Measurements from ENCODE around the gene TRPM4.
"Not testable (repeated sequence)": the region's sequence is repeated elsewhere in the genome, so short reads cannot be mapped to it uniquely, and the experiment has no call there.

TRPM4 gene

GRCh38 chr19:49141352-49141751 lies 16.2 kb upstream of the TRPM4 start:
- H3K79me2 ChIP-seq (ENCODE audit: low read length): no peaks in the 10 kb centered on the region
- H3K4me2 ChIP-seq (ENCODE audit: low read length): no peak overlapping the region
- no peak overlapping the region for H3K9ac ChIP-seq (ENCODE audit: low read length)
- H3K4me3 ChIP-seq (ENCODE audit: low read length): no peak overlapping the region
- peaks cover 12% of the 10 kb centered on the region for H3K4me1 ChIP-seq (ENCODE audit: low read length)
- H4K20me1 ChIP-seq (ENCODE audit: insufficient read depth, low read length): no peaks in the 10 kb centered on the region
- peaks cover 11% of the 10 kb centered on the region for H3K36me3 ChIP-seq (replicated peaks; ENCODE audit: low read depth, low read length)
- H3K9me3 ChIP-seq (ENCODE audit: insufficient read depth, low read length): no peaks in the 10 kb centered on the region
- TF ChIP-seq, protein P1, sequence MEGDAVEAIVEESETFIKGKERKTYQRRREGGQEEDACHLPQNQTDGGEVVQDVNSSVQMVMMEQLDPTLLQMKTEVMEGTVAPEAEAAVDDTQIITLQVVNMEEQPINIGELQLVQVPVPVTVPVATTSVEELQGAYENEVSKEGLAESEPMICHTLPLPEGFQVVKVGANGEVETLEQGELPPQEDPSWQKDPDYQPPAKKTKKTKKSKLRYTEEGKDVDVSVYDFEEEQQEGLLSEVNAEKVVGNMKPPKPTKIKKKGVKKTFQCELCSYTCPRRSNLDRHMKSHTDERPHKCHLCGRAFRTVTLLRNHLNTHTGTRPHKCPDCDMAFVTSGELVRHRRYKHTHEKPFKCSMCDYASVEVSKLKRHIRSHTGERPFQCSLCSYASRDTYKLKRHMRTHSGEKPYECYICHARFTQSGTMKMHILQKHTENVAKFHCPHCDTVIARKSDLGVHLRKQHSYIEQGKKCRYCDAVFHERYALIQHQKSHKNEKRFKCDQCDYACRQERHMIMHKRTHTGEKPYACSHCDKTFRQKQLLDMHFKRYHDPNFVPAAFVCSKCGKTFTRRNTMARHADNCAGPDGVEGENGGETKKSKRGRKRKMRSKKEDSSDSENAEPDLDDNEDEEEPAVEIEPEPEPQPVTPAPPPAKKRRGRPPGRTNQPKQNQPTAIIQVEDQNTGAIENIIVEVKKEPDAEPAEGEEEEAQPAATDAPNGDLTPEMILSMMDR (IDR thresholded peaks at IDR 0.05; ENCODE audit: low read depth, low read length): no peak
- no peak for TF ChIP-seq EZH2phosphoT487 (IDR thresholded peaks at IDR 0.05; ENCODE audit: low read depth)
- no peak overlapping the region for H3K27ac ChIP-seq (ENCODE audit: low read length)
- no peaks in the 10 kb centered on the region for H3K27me3 ChIP-seq (ENCODE audit: low read depth, low read length)
- H2AFZ ChIP-seq (ENCODE audit: low read depth, low read length): no peak overlapping the region

GRCh38 chr19:49142866-49143335 lies 14.7 kb upstream of the TRPM4 start:
- Histone ChIP-seq H4K20me1 (ENCODE audit: insufficient read depth, low read length) (no peaks in the 10 kb centered on the region), H3K4me2 (ENCODE audit: low read length) (no peak overlapping the region), H3K27me3 (ENCODE audit: low read depth, low read length) (no peaks in the 10 kb centered on the region), H3K36me3 (replicated peaks; ENCODE audit: low read depth, low read length) (peaks cover 7% of the 10 kb centered on the region), H3K9ac (ENCODE audit: low read length) (no peak overlapping the region), H3K9me3 (ENCODE audit: insufficient read depth, low read length) (no peaks in the 10 kb centered on the region), H3K4me3 (ENCODE audit: low read length) (no peak overlapping the region), H3K4me1 (ENCODE audit: low read length) (peaks cover 12% of the 10 kb centered on the region), H3K79me2 (ENCODE audit: low read length) (no peaks in the 10 kb centered on the region), H2AFZ (ENCODE audit: low read depth, low read length) (no peak overlapping the region), H3K27ac (ENCODE audit: low read length) (no peak overlapping the region)
- TF ChIP-seq, protein P1 (IDR thresholded peaks at IDR 0.05; ENCODE audit: low read depth, low read length): no peak
- no peak for TF ChIP-seq EZH2phosphoT487 (IDR thresholded peaks at IDR 0.05; ENCODE audit: low read depth)

DNA sequence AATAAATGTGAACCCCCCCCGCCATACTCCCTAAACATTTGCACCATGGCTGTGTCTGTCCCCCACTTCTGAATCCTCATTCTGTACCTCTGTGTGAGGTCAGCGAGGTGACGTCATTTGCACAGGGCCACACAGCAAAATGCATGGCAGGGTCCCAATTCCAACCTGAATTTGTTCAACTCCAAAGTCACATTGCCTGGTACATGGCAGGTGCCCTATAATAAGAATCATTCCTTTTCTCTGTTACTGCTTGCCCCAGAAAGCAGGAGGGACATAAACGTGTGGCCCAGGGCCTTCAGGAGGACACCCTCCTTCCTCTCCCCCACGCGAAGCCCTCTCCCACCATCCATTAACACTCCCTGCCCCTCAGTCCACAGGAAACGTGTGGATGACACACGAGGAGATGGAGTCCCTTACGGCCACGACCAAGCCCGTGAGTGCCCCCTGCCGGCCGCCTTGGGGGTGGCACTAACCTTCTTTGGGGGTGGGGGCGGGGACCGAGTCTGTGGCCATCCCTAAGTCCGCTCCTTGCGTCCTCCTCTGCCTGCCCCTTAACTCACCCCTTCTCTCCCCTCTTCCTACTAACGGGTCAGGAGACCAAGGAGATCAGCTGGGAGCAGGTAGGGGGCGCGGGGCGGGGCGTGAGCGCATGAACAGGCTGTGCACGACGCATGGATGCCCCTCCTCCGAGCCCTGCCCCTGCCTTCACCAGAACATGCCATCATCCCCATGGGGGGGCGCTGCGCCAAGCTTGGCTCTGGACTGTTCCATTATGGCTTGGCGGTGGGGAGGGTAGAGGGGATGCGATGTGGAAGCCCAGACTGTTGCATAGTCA lies 11.8 kb upstream of the TRPM4 start:
- H4K20me1 ChIP-seq (ENCODE audit: insufficient read depth, low read length): no peaks in the 10 kb centered on the region
- peaks cover 3% of the 10 kb centered on the region for H3K36me3 ChIP-seq (replicated peaks; ENCODE audit: low read depth, low read length)
- H3K4me3 ChIP-seq (ENCODE audit: low read length): peak overlapping the region; percentile 73
- H3K9ac ChIP-seq (ENCODE audit: low read length): peak overlapping the region; percentile 43; the same call in 1 of the 2 replicates
- H3K27ac ChIP-seq (ENCODE audit: low read length): no peak overlapping the region
- peak overlapping the region; percentile 58 for H2AFZ ChIP-seq (ENCODE audit: low read depth, low read length)
- H3K79me2 ChIP-seq (ENCODE audit: low read length): no peaks in the 10 kb centered on the region
- no peaks in the 10 kb centered on the region for H3K27me3 ChIP-seq (ENCODE audit: low read depth, low read length)
- H3K4me2 ChIP-seq (ENCODE audit: low read length): peak overlapping the region; percentile 84
- peaks cover 19% of the 10 kb centered on the region for H3K4me1 ChIP-seq (ENCODE audit: low read length)
- no peaks in the 10 kb centered on the region for H3K9me3 ChIP-seq (ENCODE audit: insufficient read depth, low read length)
- TF ChIP-seq EZH2phosphoT487 (IDR thresholded peaks at IDR 0.05; ENCODE audit: low read depth): no peak
- TF ChIP-seq, protein P1 (IDR thresholded peaks at IDR 0.05; ENCODE audit: low read depth, low read length): peak; percentile 96

- not testable (repeated sequence) for H3K9ac ChIP-seq (ENCODE audit: low read length); H3K79me2 ChIP-seq (ENCODE audit: low read length); H4K20me1 ChIP-seq (ENCODE audit: insufficient read depth, low read length); H3K36me3 ChIP-seq (replicated peaks; ENCODE audit: low read depth, low read length); H3K27me3 ChIP-seq (ENCODE audit: low read depth, low read length); H3K27ac ChIP-seq (ENCODE audit: low read length); H3K9me3 ChIP-seq (ENCODE audit: insufficient read depth, low read length)
- H3K4me3 ChIP-seq (ENCODE audit: low read length): peak overlapping the region; percentile 73
- H2AFZ ChIP-seq (ENCODE audit: low read depth, low read length): peak overlapping the region; percentile 58
- H3K4me2 ChIP-seq (ENCODE audit: low read length): peak overlapping the region; percentile 84
- H3K4me1 ChIP-seq (ENCODE audit: low read length): peaks cover 24% of the 10 kb centered on the region
These were observed 11.2 kb upstream of the TRPM4 start for GRCh38 chr19:49146408-49146770.

All from OCI-LY3 (cell line).